K562 (cell line): ENCODE measurements around the gene GREB1. TPM values are rescaled to one million over a fixed set of nuclear protein-coding genes. Genes with fewer than 3 reads are reported as not detected.

Experiments
- ATAC-seq: fragments of 200-7000 bp; cut with Tn5 transposase; 3 replicates; pipeline ENCODE4 v1.9.1; 2020; ENCODE audit warnings: moderate library complexity
- BruUV-seq: library from RNA; stranded (reverse); fragments of 400-500 nt; replicated peaks from 2 replicates; lab custom pipeline; 2021; lab: Mats Ljungman, UMichigan
- CTCF ChIA-PET: fragments of 300-600 bp; formaldehyde crosslinking; extraction: SDS; loops from one replicate; lab custom pipeline; 2021; ENCODE audit warnings: low intra/inter-chr PET ratio; lab: Yijun Ruan, JAX
- POLR2A ChIA-PET: fragments of 300-600, 350-650 bp; sonication (Branson Sonifier 250); formaldehyde crosslinking; extraction: SDS; loops from one replicate; lab custom pipeline; 2021; ENCODE audit warnings: antibody characterized with exemption, inconsistent platforms; lab: Yijun Ruan, JAX
- DNase-seq, 4 experiments: peaks; one replicate each; pipeline versions ENCODE4 v3.0.0 to v3.0.0-alpha.2; 2011 to 2018; ENCODE audit warnings: low spot score in 3 of 4, mixed read lengths in 3 of 4; ENCODE audit errors: extremely low read depth in 1 of 4
- FAIRE-seq: peaks from 2 replicates; lab custom pipeline; 2011; peaks lifted over from hg19 to GRCh38; lab: Jason Lieb, UNC
- H2AFZ ChIP-seq: 2 replicates; pipeline ENCODE4 v1.6.0; 2011; ENCODE audit warnings: low read depth, low read length, control low read depth, inconsistent platforms
- H3K27ac ChIP-seq: fragments of 200-600 bp; 3 replicates; pipeline ENCODE4 v1.8.0; 2011; ENCODE audit warnings: low read depth, mild to moderate bottlenecking, control low read depth, inconsistent platforms, low read length, moderate library complexity, mixed read lengths; ENCODE audit errors: extremely low read depth
- H3K27me3 ChIP-seq, 2 experiments: fragments of 300-600 bp in 1 of 2; 2 replicates in 1 of 2; 3 replicates in 1 of 2; pipeline versions ENCODE4 v1.6.0 to v1.8.0; 2011; ENCODE audit warnings: inconsistent platforms in 2 of 2, low read length in 2 of 2, mild to moderate bottlenecking in 1 of 2, mixed read lengths in 1 of 2, moderate library complexity in 1 of 2; ENCODE audit not compliant: control insufficient read depth in 2 of 2, insufficient read depth in 2 of 2
- H3K36me3 ChIP-seq: fragments of 300-600 bp; 3 replicates; pipeline ENCODE4 v1.8.0; 2011; ENCODE audit warnings: mild to moderate bottlenecking, low read length, inconsistent platforms; ENCODE audit not compliant: control insufficient read depth, insufficient read depth
- H3K4me1 ChIP-seq, 2 experiments: fragments of 200-600 bp in 1 of 2; replicated peaks in 1 of 2; 2 replicates in 1 of 2; 3 replicates in 1 of 2; pipeline versions ENCODE4 v1.5.1 to v1.8.0; 2011; ENCODE audit warnings: inconsistent platforms in 2 of 2, low read length in 2 of 2, mild to moderate bottlenecking in 1 of 2, mixed read lengths in 1 of 2, moderate library complexity in 1 of 2; ENCODE audit not compliant: control insufficient read depth in 2 of 2, insufficient read depth in 2 of 2
- H3K4me2 ChIP-seq: 2 replicates; pipeline ENCODE4 v1.6.1; 2011; ENCODE audit warnings: low read length, control low read depth, inconsistent platforms, mixed read lengths; ENCODE audit not compliant: insufficient read depth
- H3K4me3 ChIP-seq: fragments of 200-600 bp; sonication (generic), shearing (Covaris generic); 2 replicates; pipeline ENCODE4 v1.5.1; 2016; ENCODE audit warnings: control low read depth, inconsistent platforms
- H3K79me2 ChIP-seq: fragments of 200-600 bp; 3 replicates; pipeline ENCODE4 v1.8.0; 2011; ENCODE audit warnings: low read length, inconsistent platforms; ENCODE audit not compliant: control insufficient read depth, insufficient read depth
- H3K9ac ChIP-seq, 2 experiments: 2 replicates each; pipeline versions ENCODE4 v1.6.0 to v1.6.1; 2011; ENCODE audit warnings: low read depth in 2 of 2, low read length in 2 of 2, control low read depth in 1 of 2, inconsistent platforms in 1 of 2, mild to moderate bottlenecking in 1 of 2, mixed read lengths in 1 of 2; ENCODE audit not compliant: insufficient read depth in 1 of 2
- H3K9me1 ChIP-seq: one replicate; pipeline ENCODE4 v1.6.0; 2011; ENCODE audit warnings: inconsistent platforms, mild to moderate bottlenecking, low read length, moderate library complexity; ENCODE audit not compliant: control insufficient read depth, insufficient read depth
- H3K9me3 ChIP-seq: replicated peaks from 2 replicates; pipeline ENCODE4 v1.5.1; 2011; ENCODE audit warnings: low read depth, low read length, inconsistent platforms; ENCODE audit not compliant: control insufficient read depth, insufficient read depth
- H4K20me1 ChIP-seq: replicated peaks from 2 replicates; pipeline ENCODE4 v1.6.1; 2011; ENCODE audit warnings: low read length, inconsistent platforms, mixed read lengths; ENCODE audit not compliant: control insufficient read depth, insufficient read depth
- CHD1 ChIP-seq: fragments of 200-600 bp; sonication (generic); IDR thresholded peaks from one replicate; pipeline ENCODE4 v1.6.1; 2012; ENCODE audit warnings: mild to moderate bottlenecking, moderate library complexity, low read length, inconsistent platforms
- POLR3A ChIP-seq: IDR thresholded peaks from 2 replicates; pipeline ENCODE4 v1.6.1; 2011; ENCODE audit warnings: borderline replicate concordance, mild to moderate bottlenecking, moderate library complexity; ENCODE audit not compliant: insufficient read length, insufficient read depth; ENCODE audit errors: extremely low read depth
- PPARD ChIP-seq: fragments of 250-450 bp; sonication (Bioruptor Pico); IDR thresholded peaks from 2 replicates; pipeline ENCODE4 v1.8.0; 2022; ENCODE audit warnings: inconsistent platforms, mild to moderate bottlenecking, moderate library complexity
- SREBF1 ChIP-seq: fragments of 150-350 bp; IDR thresholded peaks from 2 replicates; pipeline ENCODE4 v1.6.1; 2014; ENCODE audit warnings: antibody characterized with exemption, low read depth, low read length, borderline replicate concordance
- TRIM28 ChIP-seq: fragments of 450-650 bp; IDR thresholded peaks from 2 replicates; pipeline ENCODE4 v1.6.1; 2017
- ZC3H8 ChIP-seq: fragments of 450-650 bp; IDR thresholded peaks from 2 replicates; pipeline ENCODE4 v1.6.1; 2017
- ZNF133 ChIP-seq: fragments of 250-450 bp; sonication (Bioruptor Pico); IDR thresholded peaks from 2 replicates; pipeline ENCODE4 v1.4.0; 2020; ENCODE audit warnings: mild to moderate bottlenecking
- ZNF75A ChIP-seq: fragments of 450-650 bp; formaldehyde crosslinking; IDR thresholded peaks from 2 replicates; pipeline ENCODE4 v1.4.0; 2020; ENCODE audit warnings: mild to moderate bottlenecking
- WGBS: fragments of 100-300 bp; shearing (Covaris generic); methylation state at CpG from one replicate; pipeline ENCODE4 v1.1.6; 2016; ENCODE audit warnings: low coverage, mixed read lengths; ENCODE audit not compliant: insufficient coverage; ENCODE audit errors: missing lambda C conversion rate; 5-methylcytosine and 5-hydroxymethylcytosine counted together
- in situ Hi-C: fragments of 300-500 bp; cut with MboI; formaldehyde crosslinking; loops from 4 replicates; pipeline ENCODE4 v1.15.0; 2018; ENCODE audit warnings: inconsistent platforms, mixed read lengths
- intact Hi-C: fragments of 100-400 bp; cut with micrococcal nuclease; formaldehyde crosslinking; loops from 2 replicates; pipeline ENCODE4 v1.14.2; 2022
- polyA plus RNA-seq, 8 experiments: library from polyadenylated mRNA; depleted of rRNA in 4 of 8; stranded (reverse) in 5 of 8; unstranded in 3 of 8; fragments of >200 nt; fragmentation: Nextera tagmentation in 2 of 8; fragmentation: Illumina TruSeq in 1 of 8; extraction: Ambion mirVana in 2 of 8; extraction: Trizol in 1 of 8; gene quantifications; 2 replicates each; pipeline versions ENCODE4 v1.2.1 to v1.2.3, GENCODE V29; 2011 to 2014; ENCODE audit warnings: inconsistent platforms in 1 of 8, missing spikeins in 1 of 8
- total RNA-seq, 7 experiments: library from RNA; depleted of rRNA in 6 of 7; stranded (reverse); fragments of >200 nt in 6 of 7; fragmentation: Illumina TruSeq in 2 of 7; extraction: Trizol in 2 of 7; gene quantifications; 2 replicates each; pipeline versions ENCODE4 v1.2.1 to v1.2.3, GENCODE V29; 2011 to 2021; ENCODE audit warnings: low replicate concordance in 1 of 7
- TF ChIP-seq, protein P1 (sequence below), 3 experiments: fragments of 200-800 bp in 1 of 3; fragments of 250-450 bp in 1 of 3; fragments of 450-650 bp in 1 of 3; sonication (Bioruptor Pico) in 1 of 3; sonication (Bioruptor generic) in 1 of 3; formaldehyde crosslinking in 1 of 3; IDR thresholded peaks; 2 replicates each; pipeline versions ENCODE4 v1.6.1 to v1.8.0; 2016 to 2022; ENCODE audit warnings: mild to moderate bottlenecking in 2 of 3, missing genetic modification characterization in 2 of 3, missing compliant biosample characterization in 1 of 3, moderate library complexity in 1 of 3

The GREB1 gene
- total and polyA plus RNA-seq, 9 of the 15 experiments (the other 6 are each of a cell fraction or from before 2014, with no cell fraction given): 0.04 to 0.86 (median 0.10) TPM; not detected in 1

DNA sequence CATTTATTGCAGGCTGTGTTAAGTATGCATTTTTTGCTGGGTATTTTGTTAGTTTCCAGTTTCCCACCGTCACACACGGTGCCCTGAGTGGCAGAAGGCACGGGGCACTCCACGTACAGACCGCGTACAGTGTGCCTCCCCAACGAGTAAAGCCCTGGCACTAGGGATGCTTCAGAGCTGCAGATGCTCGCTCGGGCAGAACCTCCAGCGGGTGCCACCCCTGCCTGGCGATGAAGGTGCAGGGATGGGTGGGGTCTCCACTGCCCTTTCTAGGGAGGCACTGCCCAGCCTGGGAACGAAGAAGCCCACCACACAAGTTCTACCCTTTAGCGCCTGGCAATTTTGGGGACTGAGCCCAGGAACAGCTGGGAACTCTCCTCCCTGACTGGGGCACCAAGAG, 4.1 kb downstream of the GREB1 start (continued):
- no peak for TF ChIP-seq ZNF75A (CRISPR knock-in tag)
- TF ChIP-seq SREBF1: no peak
- TF ChIP-seq ZC3H8: no peak
- TF ChIP-seq TRIM28: no peak
- TF ChIP-seq PPARD (CRISPR knock-in tag): no peak
- no peak for TF ChIP-seq POLR3A

DNA sequence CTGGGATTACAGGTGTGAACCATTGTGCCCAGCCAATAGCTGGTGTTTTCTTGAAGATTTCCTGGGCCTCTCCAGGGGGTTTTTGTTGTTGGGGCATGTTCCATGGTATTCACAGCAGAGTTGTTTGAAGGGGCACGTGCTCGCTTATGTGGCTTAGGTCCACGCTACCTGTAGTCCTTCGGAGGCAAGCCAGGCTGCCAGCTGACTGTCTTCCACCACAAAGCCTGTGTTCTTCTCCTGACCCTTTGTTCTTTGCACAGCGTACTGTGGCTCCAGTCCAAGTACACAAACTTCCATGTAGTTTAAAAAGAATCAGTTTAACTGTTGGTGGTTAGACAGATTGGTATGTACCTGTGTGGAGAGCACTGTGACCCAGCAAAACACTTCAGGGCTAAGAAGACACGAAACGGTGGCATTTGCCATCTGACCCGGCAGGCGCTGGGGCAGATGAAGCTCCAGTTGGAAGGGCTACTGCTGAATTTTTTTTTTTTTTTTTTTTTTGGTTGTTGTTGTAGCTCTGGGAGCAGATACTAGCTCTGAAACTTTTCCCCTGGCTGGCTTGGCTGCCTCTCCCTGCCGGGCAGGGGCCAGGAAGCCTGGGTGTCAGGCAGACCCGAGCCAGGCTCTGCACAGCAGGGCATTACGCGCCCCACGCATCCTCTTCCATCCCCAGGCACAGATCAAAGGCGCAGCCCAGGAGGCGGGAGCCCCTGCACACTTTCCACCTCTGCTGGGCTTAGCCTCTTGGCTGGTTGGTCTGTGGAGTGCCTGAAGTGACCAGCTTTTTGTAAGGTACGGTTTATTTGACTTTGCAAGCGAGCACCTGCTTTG, 5.7 kb downstream of the GREB1 start:
- 0% methylated on average over 18 of the region's 18 CpGs for WGBS
- in situ Hi-C loops: no loop called here
- Histone ChIP-seq H3K4me3 (no peak overlapping the region), H3K9me1 (no peaks in the 10 kb centered on the region), H3K27me3 (peaks cover 42 to 67% of the 10 kb centered on the region in 2 experiments), H3K9me3 (no peaks in the 10 kb centered on the region), H2AFZ (no peak overlapping the region), H3K4me1 (no peaks in the 10 kb centered on the region), H3K27ac (no peak overlapping the region), H3K9ac (no peak overlapping the region), H3K4me2 (no peak overlapping the region), H4K20me1 (0 out of 2 replicates have a peak, but pooled peaks cover 5% of the 10 kb centered on the region), H3K36me3 (no peaks in the 10 kb centered on the region), H3K79me2 (no peaks in the 10 kb centered on the region)
- TF ChIP-seq ZNF133 (CRISPR knock-in tag) (no peak), CHD1 (no peak)
- TF ChIP-seq, protein P1, sequence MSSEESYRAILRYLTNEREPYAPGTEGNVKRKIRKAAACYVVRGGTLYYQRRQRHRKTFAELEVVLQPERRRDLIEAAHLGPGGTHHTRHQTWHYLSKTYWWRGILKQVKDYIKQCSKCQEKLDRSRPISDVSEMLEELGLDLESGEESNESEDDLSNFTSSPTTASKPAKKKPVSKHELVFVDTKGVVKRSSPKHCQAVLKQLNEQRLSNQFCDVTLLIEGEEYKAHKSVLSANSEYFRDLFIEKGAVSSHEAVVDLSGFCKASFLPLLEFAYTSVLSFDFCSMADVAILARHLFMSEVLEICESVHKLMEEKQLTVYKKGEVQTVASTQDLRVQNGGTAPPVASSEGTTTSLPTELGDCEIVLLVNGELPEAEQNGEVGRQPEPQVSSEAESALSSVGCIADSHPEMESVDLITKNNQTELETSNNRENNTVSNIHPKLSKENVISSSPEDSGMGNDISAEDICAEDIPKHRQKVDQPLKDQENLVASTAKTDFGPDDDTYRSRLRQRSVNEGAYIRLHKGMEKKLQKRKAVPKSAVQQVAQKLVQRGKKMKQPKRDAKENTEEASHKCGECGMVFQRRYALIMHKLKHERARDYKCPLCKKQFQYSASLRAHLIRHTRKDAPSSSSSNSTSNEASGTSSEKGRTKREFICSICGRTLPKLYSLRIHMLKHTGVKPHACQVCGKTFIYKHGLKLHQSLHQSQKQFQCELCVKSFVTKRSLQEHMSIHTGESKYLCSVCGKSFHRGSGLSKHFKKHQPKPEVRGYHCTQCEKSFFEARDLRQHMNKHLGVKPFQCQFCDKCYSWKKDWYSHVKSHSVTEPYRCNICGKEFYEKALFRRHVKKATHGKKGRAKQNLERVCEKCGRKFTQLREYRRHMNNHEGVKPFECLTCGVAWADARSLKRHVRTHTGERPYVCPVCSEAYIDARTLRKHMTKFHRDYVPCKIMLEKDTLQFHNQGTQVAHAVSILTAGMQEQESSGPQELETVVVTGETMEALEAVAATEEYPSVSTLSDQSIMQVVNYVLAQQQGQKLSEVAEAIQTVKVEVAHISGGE (CRISPR knock-in tag; IDR thresholded peaks at IDR 0.05): peak in 1 of 3 experiments; percentile 93; a peak in 1 of 6 replicates
- ChIA-PET CTCF (no interaction called here), POLR2A (interaction anchor here (0.7 to 1.9 kb wide), 3 partner anchors 9 to 26 kb away, joined by 3 to 6 read pairs (median 3); no protein-coding TSS in a partner anchor)
- DNase-seq (no peak), FAIRE-seq (no peak), ATAC-seq (no peak)
- intact Hi-C loops: no loop called here
- BruUV-seq: no TSS peak
